Endothelial cell of umbilical vein (primary cell): ENCODE results near the gene APOC3. TPM values are rescaled to one million over a fixed set of nuclear protein-coding genes. Genes with fewer than 3 reads are reported as not detected.

Experiments
- BruUV-seq: library from RNA; stranded (reverse); fragments of 400-500 nt; replicated peaks from 2 replicates; lab custom pipeline; 2021; lab: Mats Ljungman, UMichigan
- CTCF ChIA-PET: fragments of 300-600, 350-600 bp; sonication (Branson Sonifier 250); formaldehyde crosslinking; loops from one replicate; lab custom pipeline; 2021; ENCODE audit warnings: antibody characterized with exemption, inconsistent platforms; lab: Charles Lee
- POLR2A ChIA-PET: fragments of 300-600, 350-600 bp; sonication (Branson Sonifier 250); formaldehyde crosslinking; loops from one replicate; lab custom pipeline; 2021; ENCODE audit warnings: antibody characterized with exemption, inconsistent platforms; lab: Charles Lee
- DNase-seq: peaks from one replicate; pipeline ENCODE4 v3.0.0-alpha.2; 2011; ENCODE audit warnings: low read depth, low spot score
- FAIRE-seq: peaks from 2 replicates; lab custom pipeline; 2011; peaks lifted over from hg19 to GRCh38; lab: Jason Lieb, UNC
- H2AFZ ChIP-seq: 2 replicates; pipeline ENCODE4 v1.6.0; 2012; ENCODE audit warnings: low read depth, low read length, control low read depth, inconsistent platforms
- H3K27ac ChIP-seq: 2 replicates; pipeline ENCODE4 v1.5.1; 2011; ENCODE audit warnings: low read depth, mild to moderate bottlenecking, control low read depth, low read length, moderate library complexity; ENCODE audit not compliant: insufficient read depth
- H3K27me3 ChIP-seq, 2 experiments: 2 replicates each; pipeline versions ENCODE4 v1.6.0 to v1.6.1; 2011; ENCODE audit warnings: low read length in 2 of 2, mixed read lengths in 1 of 2; ENCODE audit not compliant: control insufficient read depth in 2 of 2, insufficient read depth in 2 of 2
- H3K36me3 ChIP-seq, 2 experiments: 2 replicates in 1 of 2; 3 replicates in 1 of 2; pipeline ENCODE4 v1.5.1; 2011; ENCODE audit warnings: low read length in 2 of 2, mild to moderate bottlenecking in 1 of 2, moderate library complexity in 1 of 2; ENCODE audit not compliant: control insufficient read depth in 2 of 2, insufficient read depth in 2 of 2; ENCODE audit errors: extremely low read depth in 1 of 2
- H3K4me1 ChIP-seq: 3 replicates; pipeline ENCODE4 v1.5.1; 2011; ENCODE audit warnings: mild to moderate bottlenecking, low read length; ENCODE audit not compliant: control insufficient read depth, insufficient read depth; ENCODE audit errors: extremely low read depth
- H3K4me2 ChIP-seq: 2 replicates; pipeline ENCODE4 v1.6.1; 2011; ENCODE audit warnings: low read length, control low read depth, mixed read lengths; ENCODE audit not compliant: insufficient read depth
- H3K4me3 ChIP-seq, 3 experiments: fragments of 200-600 bp in 1 of 3; sonication (generic), shearing (Covaris generic) in 1 of 3; replicated peaks in 1 of 3; 2 replicates each; pipeline ENCODE4 v1.5.1; 2011 to 2016; ENCODE audit warnings: control low read depth in 3 of 3, low read length in 3 of 3, mild to moderate bottlenecking in 2 of 3, inconsistent platforms in 1 of 3, low read depth in 1 of 3, moderate library complexity in 1 of 3; ENCODE audit not compliant: insufficient read depth in 1 of 3
- H3K79me2 ChIP-seq: 2 replicates; pipeline ENCODE4 v1.6.0; 2012; ENCODE audit warnings: low read length, inconsistent platforms; ENCODE audit not compliant: control insufficient read depth, insufficient read depth
- H3K9ac ChIP-seq: replicated peaks from 2 replicates; pipeline ENCODE3; 2011; ENCODE audit warnings: low read length, control low read depth; ENCODE audit not compliant: insufficient read depth; ENCODE audit errors: extremely low read depth
- H3K9me1 ChIP-seq: replicated peaks from 3 replicates; pipeline ENCODE4 v1.6.0; 2011; ENCODE audit warnings: mild to moderate bottlenecking, low read length; ENCODE audit not compliant: control insufficient read depth, insufficient read depth; ENCODE audit errors: extremely low read depth
- H3K9me3 ChIP-seq: replicated peaks from 2 replicates; pipeline ENCODE4 v1.5.1; 2012; ENCODE audit warnings: low read length, inconsistent platforms; ENCODE audit not compliant: control insufficient read depth, insufficient read depth
- H4K20me1 ChIP-seq: replicated peaks from 2 replicates; pipeline ENCODE3; 2011; ENCODE audit warnings: mild to moderate bottlenecking, low read length; ENCODE audit not compliant: control insufficient read depth, insufficient read depth; ENCODE audit errors: extremely low read depth
- CTCF ChIP-seq, 2 donors: IDR thresholded peaks; 1 replicate in 1 of 2; 2 replicates in 1 of 2; pipeline ENCODE4 v1.5.1; 2011; ENCODE audit warnings: low read length in 2 of 2, mild to moderate bottlenecking in 2 of 2, moderate library complexity in 2 of 2, control low read depth in 1 of 2, inconsistent platforms in 1 of 2, low read depth in 1 of 2; ENCODE audit not compliant: insufficient read depth in 1 of 2; ENCODE audit errors: extremely low read depth in 1 of 2
- EZH2 ChIP-seq: IDR thresholded peaks from 2 replicates; pipeline ENCODE4 v1.6.1; 2012; ENCODE audit warnings: borderline replicate concordance, low read depth, mild to moderate bottlenecking, moderate library complexity, low read length, inconsistent platforms; ENCODE audit not compliant: severe bottlenecking
- FOS ChIP-seq: IDR thresholded peaks from 2 replicates; pipeline ENCODE4 v1.6.1; 2011; ENCODE audit warnings: mild to moderate bottlenecking, low read length, moderate library complexity, borderline replicate concordance; ENCODE audit not compliant: insufficient read depth
- GATA2 ChIP-seq: IDR thresholded peaks from 2 replicates; pipeline ENCODE4 v1.7.0; 2011; ENCODE audit warnings: low read depth, mild to moderate bottlenecking, moderate library complexity, mixed read lengths, low read length; ENCODE audit not compliant: insufficient read length, insufficient read depth
- JUN ChIP-seq: IDR thresholded peaks from 2 replicates; pipeline ENCODE4 v1.6.1; 2011; ENCODE audit warnings: borderline replicate concordance, low read depth; ENCODE audit not compliant: insufficient read length, insufficient read depth
- MAX ChIP-seq: IDR thresholded peaks from 2 replicates; pipeline ENCODE4 v1.6.1; 2011; ENCODE audit not compliant: insufficient read depth, insufficient read length
- MYC ChIP-seq: IDR thresholded peaks from one replicate; pipeline ENCODE4 v1.6.1; 2011; ENCODE audit warnings: mild to moderate bottlenecking, low read depth, low read length
- POLR2A ChIP-seq: IDR thresholded peaks from 2 replicates; pipeline ENCODE4 v1.6.1; 2012; ENCODE audit warnings: low read depth, mild to moderate bottlenecking, control low read depth, low read length
- POLR2AphosphoS5 ChIP-seq: IDR thresholded peaks from 2 replicates; pipeline ENCODE4 v1.6.1; 2012; ENCODE audit warnings: low read depth, mild to moderate bottlenecking, control low read depth, low read length, moderate library complexity; ENCODE audit not compliant: insufficient read depth
- dilution Hi-C: fragments of 300-500 bp; cut with MboI; formaldehyde crosslinking; loops from one replicate; pipeline ENCODE4 v1.15.0; 2019; ENCODE audit warnings: low sequenced_read_pairs; ENCODE audit not compliant: extremely low pct_ligation_motif_present
- intact Hi-C: fragments of 100-400 bp; cut with micrococcal nuclease; formaldehyde crosslinking; loops from one replicate; pipeline ENCODE4 v1.10.0; 2022
- polyA plus RNA-seq, 4 experiments: library from polyadenylated mRNA; depleted of rRNA in 3 of 4; stranded (reverse) in 3 of 4; unstranded in 1 of 4; fragments of >200 nt; gene quantifications; 2 replicates each; pipeline versions ENCODE4 v1.2.1 to v1.2.3, GENCODE V29; 2011 to 2012; ENCODE audit warnings: missing spikeins in 1 of 4
- total RNA-seq: library from RNA; stranded (reverse); gene quantifications from 2 replicates; pipeline ENCODE4 v1.2.3, GENCODE V29; 2021

APOC3 gene
- total and polyA plus RNA-seq, 2 donors (not counting 3 experiments of a cell fraction or from before 2014, with no cell fraction given) = not detected

GRCh38 chr11:116838321-116839084 lies 8.8 kb downstream of the APOC3 start:
- intact Hi-C loops = loop anchor here (5.0 kb wide), 1 partner anchor 106 kb away; no protein-coding TSS in a partner anchor
- H3K4me2 ChIP-seq = no peak overlapping the region
- dilution Hi-C loops = no loop called here
- H3K9me3 ChIP-seq = no peaks in the 10 kb centered on the region
- no peaks in the 10 kb centered on the region for H3K79me2 ChIP-seq
- peaks cover 6% of the 10 kb centered on the region for H3K4me1 ChIP-seq
- FAIRE-seq = no peak
- no peaks in the 10 kb centered on the region for H4K20me1 ChIP-seq
- ChIA-PET CTCF (interaction anchor here (1.6 to 5.0 kb wide), 2 partner anchors 47 to 48 kb away, joined by 11 to 272 read pairs; partner anchors contain the start of gene APOA5), POLR2A (no interaction called here)
- H3K9me1 ChIP-seq = no peaks in the 10 kb centered on the region
- no peak for DNase-seq
- TF ChIP-seq CTCF (IDR thresholded peaks at IDR 0.05; ENCODE audit: extremely low read depth in 1 of 2, insufficient read depth in 1 of 2, low read depth in 1 of 2, low read length in 2 of 2) (no peak), MYC (no peak), POLR2A (no peak), JUN (no peak), EZH2 (no peak), GATA2 (no peak), MAX (no peak), POLR2AphosphoS5 (no peak), FOS (no peak)
- H3K27me3 ChIP-seq = no peaks in the 10 kb centered on the region
- H3K4me3 ChIP-seq = no peak overlapping the region
- BruUV-seq = no TSS peak
- no peak overlapping the region for H2AFZ ChIP-seq
- no peak overlapping the region for H3K9ac ChIP-seq
- H3K36me3 ChIP-seq = no peaks in the 10 kb centered on the region
- no peak overlapping the region for H3K27ac ChIP-seq
